H1 (cell line): ENCODE data around the gene MGLL.

Source experiments
- BRCA1 ChIP-seq: IDR thresholded peaks from 2 replicates; pipeline ENCODE4 v1.6.1; 2012; ENCODE audit warnings: low read depth, low read length, improper control_type of control experiment
- CTCF ChIP-seq, 3 experiments: IDR thresholded peaks; 1 replicate in 2 of 3; 2 replicates in 1 of 3; pipeline versions ENCODE4 v1.5.1 to v1.6.1; 2011; ENCODE audit warnings: low read length in 3 of 3, mild to moderate bottlenecking in 3 of 3, inconsistent platforms in 2 of 3, low read depth in 1 of 3, moderate library complexity in 1 of 3; ENCODE audit not compliant: insufficient read depth in 1 of 3; ENCODE audit errors: control extremely low read depth in 1 of 3
- EP300 ChIP-seq, 2 experiments: IDR thresholded peaks; 1 replicate in 1 of 2; 2 replicates in 1 of 2; pipeline ENCODE4 v1.6.1; 2011 to 2012; ENCODE audit warnings: low read depth in 2 of 2, low read length in 2 of 2, mild to moderate bottlenecking in 2 of 2, borderline replicate concordance in 1 of 2, inconsistent platforms in 1 of 2, moderate library complexity in 1 of 2
- EZH2 ChIP-seq: fragments of 200-600 bp; sonication (generic); IDR thresholded peaks from 2 replicates; pipeline ENCODE4 v1.7.1; 2012; ENCODE audit warnings: low read depth, mild to moderate bottlenecking, moderate library complexity, low read length, inconsistent platforms; ENCODE audit not compliant: severe bottlenecking
- HDAC6 ChIP-seq: IDR thresholded peaks from one replicate; pipeline ENCODE4 v1.7.1; 2012; ENCODE audit warnings: low read depth, mild to moderate bottlenecking, inconsistent platforms, low read length, moderate library complexity
- JUND ChIP-seq: IDR thresholded peaks from 2 replicates; pipeline ENCODE4 v1.6.1; 2011; ENCODE audit warnings: mild to moderate bottlenecking, improper control_type of control experiment, low read length
- MAX ChIP-seq: IDR thresholded peaks from 2 replicates; pipeline ENCODE4 v1.6.1; 2012; ENCODE audit warnings: inconsistent platforms
- PHF8 ChIP-seq: fragments of 200-600 bp; sonication (generic); conservative IDR thresholded peaks from 2 replicates; pipeline ENCODE4 v1.7.1; 2012; ENCODE audit warnings: low read depth, mild to moderate bottlenecking, inconsistent platforms, low read length, moderate library complexity
- POLR2A ChIP-seq, 2 experiments: IDR thresholded peaks; 1 replicate in 1 of 2; 2 replicates in 1 of 2; pipeline ENCODE4 v1.6.1; 2011; ENCODE audit warnings: low read depth in 2 of 2, low read length in 2 of 2, mild to moderate bottlenecking in 2 of 2; ENCODE audit errors: control extremely low read depth in 1 of 2
- POLR2AphosphoS5 ChIP-seq: IDR thresholded peaks from 2 replicates; pipeline ENCODE4 v1.6.1; 2011; ENCODE audit warnings: low read depth, low read length
- RXRA ChIP-seq: IDR thresholded peaks from 2 replicates; pipeline ENCODE4 v1.6.1; 2011; ENCODE audit warnings: low read depth, mild to moderate bottlenecking, low read length, moderate library complexity; ENCODE audit not compliant: insufficient read depth
- SRF ChIP-seq: IDR thresholded peaks from 2 replicates; pipeline ENCODE4 v1.6.1; 2011; ENCODE audit warnings: mild to moderate bottlenecking, low read depth, low read length, moderate library complexity
- TAF1 ChIP-seq: IDR thresholded peaks from 2 replicates; pipeline ENCODE4 v1.6.1; 2011; ENCODE audit warnings: mild to moderate bottlenecking, low read depth, low read length

GRCh38 chr3:127665165-127665564 lies 157.2 kb downstream of the MGLL start:
- TF ChIP-seq RXRA (no peak), CTCF (IDR thresholded peaks at IDR 0.05; ENCODE audit: control extremely low read depth in 1 of 3, insufficient read depth in 1 of 3, low read depth in 1 of 3, low read length in 3 of 3) (no peak), PHF8 (no peak), SRF (no peak), POLR2AphosphoS5 (no peak), TAF1 (no peak), HDAC6 (no peak), EZH2 (no peak), POLR2A (IDR thresholded peaks at IDR 0.05; ENCODE audit: control extremely low read depth in 1 of 2, low read depth in 2 of 2, low read length in 2 of 2) (no peak), BRCA1 (no peak), JUND (no peak), EP300 (IDR thresholded peaks at IDR 0.05; ENCODE audit: borderline replicate concordance in 1 of 2, low read depth in 2 of 2, low read length in 2 of 2) (no peak), MAX (no peak)
